UCSD-AML1 (cell line): ENCODE data around the gene ATP2B3.

Source experiments
- DNase-seq: peaks from one replicate; lab custom pipeline; 2025; ENCODE audit not compliant: unreplicated experiment; lab: John Stamatoyannopoulos, UW

Gene ATP2B3

GRCh38 chrX:153609917-153610835, 92.7 kb downstream of the ATP2B3 start:
- DNase-seq: peak; percentile 67

- DNase-seq: no peak
Measured at GRCh38 chrX:153610836-153611213, 93.4 kb downstream of the ATP2B3 start.

DNA sequence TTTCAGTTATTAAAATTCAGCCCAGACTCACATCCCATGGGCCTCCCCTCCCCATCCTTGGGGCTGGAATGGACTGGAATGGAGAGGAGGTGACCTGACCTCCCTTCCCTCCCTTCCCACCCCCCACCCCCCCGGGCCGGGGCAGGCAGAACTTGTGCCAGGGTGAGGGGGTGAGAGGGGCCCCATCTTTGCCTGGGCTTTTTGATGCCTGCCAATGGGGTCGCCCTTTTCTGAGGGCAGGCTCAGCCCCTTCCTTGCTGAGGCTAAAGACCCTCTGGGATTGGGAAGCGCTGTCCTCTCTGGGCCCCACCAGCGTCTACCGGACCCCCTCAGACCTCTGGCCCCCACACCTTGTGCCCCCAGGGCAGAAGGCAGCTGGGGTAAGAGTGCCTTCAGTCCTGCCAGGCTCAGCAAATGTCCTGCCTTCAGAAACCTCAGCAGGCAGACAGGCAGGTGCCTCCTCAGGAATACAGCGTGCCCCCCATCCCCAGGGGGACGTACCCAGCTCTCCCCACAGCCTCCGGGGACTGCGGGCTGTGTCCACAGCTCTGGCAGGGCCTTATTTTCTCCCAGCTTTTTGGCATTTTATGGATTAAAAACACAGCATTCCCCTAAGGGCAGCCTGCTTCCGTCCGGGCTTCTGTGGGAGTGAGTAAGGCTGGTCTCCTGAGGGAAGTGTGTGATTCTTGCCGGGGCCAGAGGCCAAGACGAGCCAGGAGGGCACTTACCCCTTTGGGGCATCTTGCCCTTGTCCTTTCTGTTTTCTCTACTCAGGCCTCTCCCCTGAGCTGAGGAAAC, 94.1 kb downstream of the ATP2B3 start:
- DNase-seq: no peak

DNA sequence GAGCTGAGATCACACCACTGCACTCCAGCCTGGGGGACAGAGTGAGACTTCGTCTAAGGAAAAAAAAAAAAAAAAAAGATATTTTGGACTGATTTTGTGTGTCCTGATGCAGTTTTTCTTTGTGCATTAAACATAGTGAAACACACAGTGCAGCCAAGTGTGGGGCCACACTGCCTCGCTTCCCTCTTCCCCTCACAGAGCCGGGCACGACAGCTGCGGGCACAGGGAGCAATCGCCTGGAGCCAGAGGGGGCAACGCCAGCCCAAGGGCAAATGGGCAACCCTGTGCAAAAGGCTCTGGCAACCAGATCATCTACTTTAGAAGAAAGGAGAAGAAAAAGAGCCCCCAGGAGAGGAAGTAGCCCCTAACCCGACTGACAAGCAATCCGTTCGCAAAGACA, 95.0 kb downstream of the ATP2B3 start:
- no peak for DNase-seq

- DNase-seq: no peak
Measured at GRCh38 chrX:153614818-153615217, 97.4 kb downstream of the ATP2B3 start.

GRCh38 chrX:153620576-153620975, 103.1 kb downstream of the ATP2B3 start:
- no peak for DNase-seq

DNA sequence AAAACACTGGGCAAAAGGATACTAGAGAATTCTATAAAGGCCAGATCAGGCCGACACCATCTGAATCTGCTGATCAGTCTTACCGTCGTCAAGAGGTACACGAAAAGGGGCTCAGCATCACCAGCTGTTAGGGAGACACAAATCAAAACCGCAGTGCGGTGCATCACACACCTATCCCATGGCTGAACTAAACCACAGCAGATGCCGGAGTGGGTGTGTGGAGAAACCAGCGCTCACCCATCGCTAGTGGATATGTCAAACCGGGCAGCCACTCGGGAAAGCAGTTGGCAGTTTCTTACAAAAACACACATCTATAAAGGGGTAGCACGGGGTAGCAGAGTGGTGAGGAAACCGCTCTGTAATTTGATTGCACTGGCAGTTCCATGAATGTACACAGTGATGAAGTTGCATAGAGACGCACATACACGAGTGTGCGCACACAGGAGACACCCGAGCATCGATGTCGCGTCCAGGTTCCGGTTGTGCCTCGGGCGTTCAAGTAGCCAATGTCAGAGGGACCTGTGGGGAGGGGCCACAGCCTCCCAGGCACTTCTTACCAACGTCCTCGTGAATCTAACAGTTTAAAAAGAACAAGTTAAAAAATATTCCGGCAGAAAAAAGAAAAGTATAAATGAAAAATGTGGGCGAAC, 104.6 kb downstream of the ATP2B3 start:
- DNase-seq: no peak

DNA sequence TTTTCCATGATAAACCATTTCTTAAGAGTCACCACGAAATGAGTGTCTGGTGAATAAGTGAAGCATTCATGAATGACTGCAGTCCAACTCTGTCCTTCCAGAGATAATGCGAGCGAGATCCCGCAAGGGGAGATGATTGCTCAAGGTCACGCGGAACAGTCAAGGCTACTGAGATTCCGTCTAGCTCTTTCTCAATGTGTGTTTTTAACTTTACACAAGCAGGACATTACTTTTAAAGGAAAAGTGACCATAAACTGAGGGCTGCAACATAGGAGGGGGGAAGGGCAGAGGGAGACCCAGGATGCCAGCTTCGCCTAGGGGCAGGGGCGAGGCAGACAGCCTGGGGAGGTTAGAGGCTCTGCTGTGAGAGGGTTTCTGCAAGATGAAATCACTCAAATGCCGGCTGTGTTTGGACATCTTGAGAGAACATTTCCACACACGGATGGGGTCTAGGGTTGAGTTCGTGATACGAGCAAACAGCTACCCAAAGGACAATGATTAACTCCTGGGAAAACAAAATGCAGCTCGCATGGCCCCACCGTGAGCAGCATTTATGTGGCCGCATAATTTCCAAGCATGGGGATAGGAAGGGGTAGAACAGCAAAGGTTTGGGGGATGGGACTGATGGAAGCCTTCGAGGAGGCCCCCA, 105.3 kb downstream of the ATP2B3 start:
- DNase-seq: no peak

DNA sequence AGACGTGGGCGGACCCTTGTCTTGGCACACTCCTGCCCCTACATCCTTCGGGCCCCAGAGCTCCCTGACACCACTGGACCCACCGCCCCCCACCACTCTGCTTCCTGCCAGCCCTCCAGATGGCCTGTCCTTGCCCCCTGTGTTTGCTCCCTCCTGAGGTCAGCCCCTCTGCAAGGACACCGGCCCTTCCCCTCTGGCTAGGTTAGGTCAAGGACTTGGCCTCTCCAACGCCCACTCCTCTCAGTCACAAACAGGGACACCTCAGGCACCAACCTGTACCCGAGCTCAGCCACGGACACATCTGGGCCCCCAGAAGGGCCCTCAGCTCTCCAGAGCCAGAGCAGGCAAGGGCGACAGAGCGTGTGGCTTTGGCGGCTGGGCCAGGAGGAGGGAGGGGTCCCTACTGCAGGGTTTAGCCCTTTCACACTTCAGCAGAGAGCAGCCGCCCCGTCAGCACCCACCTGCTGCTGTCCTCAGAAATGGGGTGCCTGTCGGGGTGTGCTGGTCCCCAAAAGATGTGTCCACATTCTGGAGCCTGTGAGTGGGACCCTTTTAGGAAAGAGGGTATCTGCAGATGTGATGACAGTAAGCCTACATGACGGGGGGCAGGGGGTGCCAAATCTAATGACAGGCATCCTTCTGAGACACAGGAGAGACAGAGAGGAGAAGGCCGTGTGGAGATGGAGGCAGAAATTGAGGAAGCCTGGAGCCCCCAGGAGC, 106.0 kb downstream of the ATP2B3 start:
- DNase-seq: no peak

GRCh38 chrX:153624196-153625091, 107.0 kb downstream of the ATP2B3 start:
- no peak for DNase-seq

DNA sequence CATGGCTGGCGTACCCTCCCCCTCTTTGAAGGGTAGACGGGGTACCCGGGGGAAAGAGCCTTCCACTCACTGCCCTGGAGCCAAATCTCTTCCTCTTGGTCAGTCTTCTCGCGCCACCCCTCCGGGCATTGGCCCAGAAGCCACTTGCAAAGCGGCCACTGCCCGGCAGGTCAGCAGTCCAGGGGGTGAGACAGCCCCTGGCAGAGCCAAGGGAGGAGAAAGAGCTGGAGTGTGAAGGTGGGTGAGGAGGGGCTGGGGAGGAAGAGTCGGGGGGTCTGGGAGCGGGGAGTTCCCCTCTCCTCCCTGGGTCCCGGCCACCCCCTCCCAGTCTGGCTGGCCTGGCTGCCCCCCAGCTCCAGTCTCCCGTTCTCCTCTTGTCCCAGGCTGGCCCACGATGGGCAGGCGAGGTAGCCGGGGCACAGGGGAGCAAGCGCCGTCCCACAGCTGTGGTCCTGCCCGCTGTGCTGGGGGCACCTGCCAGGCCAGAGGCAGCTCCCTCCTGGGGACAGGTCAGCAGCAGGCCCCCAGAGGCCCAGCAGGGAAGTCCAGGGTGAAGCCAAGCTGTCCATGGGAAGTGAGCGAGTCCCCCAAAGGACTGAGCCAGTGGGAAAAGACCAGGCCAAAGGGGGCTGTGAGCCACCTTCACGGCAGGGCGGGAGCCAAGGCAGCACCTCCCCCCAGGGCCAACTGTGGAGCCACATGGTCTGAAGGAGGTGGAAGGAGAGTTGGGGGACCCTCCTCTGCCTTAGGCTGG, 108.0 kb downstream of the ATP2B3 start:
- no peak for DNase-seq

- DNase-seq: no peak
Measured at GRCh38 chrX:153626025-153626633, 108.7 kb downstream of the ATP2B3 start.

DNA sequence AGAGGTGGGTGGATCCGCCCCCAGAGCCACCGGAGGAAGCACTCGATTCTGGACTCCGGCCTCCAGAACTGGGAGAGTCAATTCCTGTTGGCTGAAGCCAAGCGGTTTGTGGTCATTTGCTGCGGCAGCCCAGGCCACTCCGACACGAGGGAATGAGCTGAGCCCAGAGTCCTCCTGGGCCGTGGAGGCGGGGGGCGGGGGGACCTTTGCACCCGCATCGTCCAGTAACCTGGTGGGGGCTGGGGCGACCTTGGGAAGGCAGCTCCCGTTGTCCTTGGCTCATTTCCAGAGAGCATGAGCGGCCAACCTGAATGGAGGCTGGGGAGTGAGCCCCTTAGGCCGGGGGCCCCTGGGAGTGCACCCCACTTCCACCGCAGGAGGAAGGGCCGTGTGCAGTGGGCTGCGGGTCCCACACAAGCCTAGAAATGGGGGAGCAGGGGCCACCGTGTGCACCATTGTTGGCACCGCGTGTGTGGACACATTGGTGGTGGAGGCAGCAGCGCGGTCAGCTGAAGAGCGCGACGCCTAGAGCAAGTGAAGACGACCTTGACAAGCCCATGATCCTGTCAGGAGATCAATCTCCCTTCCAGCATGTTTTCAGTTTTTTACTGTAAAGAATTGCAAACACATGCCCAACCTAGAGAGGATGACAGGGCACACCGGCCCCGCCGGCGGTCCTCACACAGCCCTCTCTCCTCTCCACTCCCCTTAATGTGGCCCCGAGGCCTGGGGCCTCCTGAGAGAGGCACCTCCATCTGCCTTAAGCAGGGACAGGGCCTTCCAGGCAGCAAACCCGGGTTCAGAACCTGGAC, 109.6 kb downstream of the ATP2B3 start:
- DNase-seq: no peak

DNA sequence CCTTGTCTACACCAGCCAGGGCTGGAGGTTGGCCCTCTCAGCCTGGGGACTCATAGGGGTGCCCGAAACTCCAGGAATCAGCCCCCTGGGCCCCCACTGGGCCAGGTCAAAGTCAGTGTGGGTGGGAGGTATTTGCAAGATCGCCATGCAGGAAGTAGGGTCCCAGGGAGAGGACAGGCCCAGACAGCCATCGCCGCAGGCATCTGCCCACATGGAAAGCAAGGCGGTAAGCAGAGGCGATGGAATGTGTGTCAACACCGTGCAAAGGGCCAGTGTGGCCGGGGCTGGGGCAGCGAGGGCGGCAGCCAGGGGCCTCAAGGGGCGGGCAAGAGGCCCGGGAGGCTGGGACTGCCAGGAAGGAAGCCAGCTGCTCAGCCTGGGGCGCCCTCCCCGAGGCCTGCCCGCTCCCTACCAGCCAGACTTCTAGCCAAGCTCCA, 110.3 kb downstream of the ATP2B3 start:
- no peak for DNase-seq

- DNase-seq: no peak
Measured at GRCh38 chrX:153628129-153628528, 110.7 kb downstream of the ATP2B3 start.

DNA sequence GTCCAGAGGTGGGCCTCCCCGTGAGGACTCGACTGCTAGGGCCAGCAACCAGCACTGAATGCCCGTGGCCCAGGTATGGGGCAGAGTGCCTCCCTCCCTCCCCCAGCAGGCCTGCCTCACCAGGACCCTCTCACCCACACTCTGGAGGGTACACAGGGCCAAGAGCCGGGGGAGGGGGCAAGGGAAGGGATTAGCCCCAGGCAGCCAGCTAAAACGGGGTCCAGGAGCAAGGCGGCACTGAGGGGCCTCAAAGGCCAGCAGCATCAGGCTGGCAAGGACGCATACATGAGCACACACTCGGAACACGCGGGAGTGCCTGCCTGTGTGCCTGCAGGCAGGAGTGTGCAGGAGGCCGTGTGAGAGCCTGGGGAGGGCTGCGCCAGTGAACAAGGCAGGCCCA, 111.2 kb downstream of the ATP2B3 start:
- DNase-seq: no peak

DNA sequence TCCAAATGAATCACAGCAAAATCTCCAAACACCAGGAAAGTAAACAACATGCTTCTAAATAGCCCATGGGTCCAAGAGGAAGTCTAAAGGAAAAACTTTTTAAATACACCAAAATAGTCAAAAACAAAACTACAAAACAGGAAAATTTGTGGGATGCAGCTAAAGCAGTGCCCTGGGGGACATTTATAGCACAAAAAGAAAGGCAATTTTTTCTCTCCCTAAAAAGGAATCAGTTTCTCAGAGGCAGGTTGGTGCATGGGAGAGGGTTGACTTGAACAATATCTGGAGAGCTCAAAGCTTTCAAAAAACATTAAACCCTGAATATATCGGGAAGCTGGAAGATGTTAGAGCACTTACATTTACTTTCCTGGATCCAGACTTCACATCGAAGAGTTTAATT, 113.9 kb downstream of the ATP2B3 start:
- no peak for DNase-seq
